ENCODE data around the gene ST6GALNAC1. TPM values are rescaled to one million over a fixed set of nuclear protein-coding genes. Genes with fewer than 3 reads are reported as not detected.

ST6GALNAC1 gene
- total and polyA plus RNA-seq, 2 of the 13 experiments (the other 11 are each of a cell fraction or from before 2014, with no cell fraction given): not detected

DNA sequence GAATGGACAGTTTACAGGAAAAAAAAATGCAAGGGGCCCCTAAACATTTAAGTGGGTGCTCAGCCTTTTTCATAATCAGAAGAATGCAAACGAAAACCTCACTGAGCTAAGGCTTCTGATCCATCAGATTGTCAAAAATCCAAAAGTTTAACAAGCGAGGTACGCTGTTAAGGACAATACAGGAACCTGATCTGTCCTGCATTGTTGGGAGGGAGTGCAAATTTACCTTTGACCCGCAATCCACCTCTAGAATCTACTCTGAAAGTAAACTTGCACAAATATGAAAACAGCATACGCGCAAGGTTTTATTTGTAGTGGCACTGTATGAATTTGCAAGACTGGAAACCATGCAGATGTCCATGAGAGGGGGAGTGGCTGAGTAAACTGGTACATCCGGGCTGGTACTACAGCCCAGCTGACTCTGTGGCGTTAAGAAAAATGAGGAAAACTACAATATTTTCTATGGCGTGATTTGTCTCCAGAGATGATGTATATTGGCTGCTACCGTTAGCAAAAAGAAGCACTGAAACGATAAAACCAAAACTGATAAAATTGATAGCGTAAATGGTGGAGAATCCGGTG lies 28.8 kb upstream of the ST6GALNAC1 start (continued):
- TF ChIP-seq ZKSCAN8 (CRISPR knock-in tag; IDR thresholded peaks at IDR 0.05; ENCODE audit: borderline replicate concordance) (0 out of 2 replicates have a peak, but pooled peaks have one; percentile 15), ATM (IDR thresholded peaks at IDR 0.05; ENCODE audit: borderline replicate concordance) (no peak), ZNF256 (CRISPR knock-in tag; conservative IDR thresholded peaks at IDR 0.05) (no peak), ZNF782 (CRISPR knock-in tag; IDR thresholded peaks at IDR 0.05; ENCODE audit: borderline replicate concordance) (no peak), TP53 (CRISPR knock-in tag; conservative IDR thresholded peaks at IDR 0.05) (no peak), ZNF207 (IDR thresholded peaks at IDR 0.05; ENCODE audit: borderline replicate concordance) (no peak), TGIF2 (CRISPR knock-in tag; IDR thresholded peaks at IDR 0.05) (peak; percentile 62; the same call in 1 of the 2 replicates), RARA (CRISPR knock-in tag; IDR thresholded peaks at IDR 0.05) (peak; percentile 65), ZNF234 (CRISPR knock-in tag; conservative IDR thresholded peaks at IDR 0.05) (no peak), ATF7 (IDR thresholded peaks at IDR 0.05) (no peak), ATF7 (CRISPR knock-in tag; IDR thresholded peaks at IDR 0.05) (no peak), PHF20 (CRISPR knock-in tag; IDR thresholded peaks at IDR 0.05) (no peak), PTBP1 (IDR thresholded peaks at IDR 0.05; ENCODE audit: low read depth, low read length, poor library complexity, severe bottlenecking) (no peak), ZNF761 (CRISPR knock-in tag; conservative IDR thresholded peaks at IDR 0.05) (no peak), ZNF547 (CRISPR knock-in tag; IDR thresholded peaks at IDR 0.05) (no peak), DMAP1 (CRISPR knock-in tag; IDR thresholded peaks at IDR 0.05) (no peak), POLR2G (IDR thresholded peaks at IDR 0.05; ENCODE audit: low read depth, low read length) (no peak), ZC3H4 (CRISPR knock-in tag; IDR thresholded peaks at IDR 0.05; ENCODE audit: borderline replicate concordance) (peak; percentile 32; the same call in 1 of the 2 replicates), RARG (CRISPR knock-in tag; IDR thresholded peaks at IDR 0.05; ENCODE audit: low read depth) (no peak), ZNF615 (CRISPR knock-in tag; IDR thresholded peaks at IDR 0.05; ENCODE audit: borderline replicate concordance) (no peak)
- TF ChIP-seq, protein P1, sequence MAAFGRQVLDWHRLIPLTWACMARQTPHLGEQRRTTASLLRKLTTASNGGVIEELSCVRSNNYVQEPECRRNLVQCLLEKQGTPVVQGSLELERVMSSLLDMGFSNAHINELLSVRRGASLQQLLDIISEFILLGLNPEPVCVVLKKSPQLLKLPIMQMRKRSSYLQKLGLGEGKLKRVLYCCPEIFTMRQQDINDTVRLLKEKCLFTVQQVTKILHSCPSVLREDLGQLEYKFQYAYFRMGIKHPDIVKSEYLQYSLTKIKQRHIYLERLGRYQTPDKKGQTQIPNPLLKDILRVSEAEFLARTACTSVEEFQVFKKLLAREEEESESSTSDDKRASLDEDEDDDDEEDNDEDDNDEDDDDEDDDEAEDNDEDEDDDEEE (CRISPR knock-in tag; IDR thresholded peaks at IDR 0.05): no peak
- TF ChIP-seq, protein P2, sequence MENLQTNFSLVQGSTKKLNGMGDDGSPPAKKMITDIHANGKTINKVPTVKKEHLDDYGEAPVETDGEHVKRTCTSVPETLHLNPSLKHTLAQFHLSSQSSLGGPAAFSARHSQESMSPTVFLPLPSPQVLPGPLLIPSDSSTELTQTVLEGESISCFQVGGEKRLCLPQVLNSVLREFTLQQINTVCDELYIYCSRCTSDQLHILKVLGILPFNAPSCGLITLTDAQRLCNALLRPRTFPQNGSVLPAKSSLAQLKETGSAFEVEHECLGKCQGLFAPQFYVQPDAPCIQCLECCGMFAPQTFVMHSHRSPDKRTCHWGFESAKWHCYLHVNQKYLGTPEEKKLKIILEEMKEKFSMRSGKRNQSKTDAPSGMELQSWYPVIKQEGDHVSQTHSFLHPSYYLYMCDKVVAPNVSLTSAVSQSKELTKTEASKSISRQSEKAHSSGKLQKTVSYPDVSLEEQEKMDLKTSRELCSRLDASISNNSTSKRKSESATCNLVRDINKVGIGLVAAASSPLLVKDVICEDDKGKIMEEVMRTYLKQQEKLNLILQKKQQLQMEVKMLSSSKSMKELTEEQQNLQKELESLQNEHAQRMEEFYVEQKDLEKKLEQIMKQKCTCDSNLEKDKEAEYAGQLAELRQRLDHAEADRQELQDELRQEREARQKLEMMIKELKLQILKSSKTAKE (CRISPR knock-in tag; IDR thresholded peaks at IDR 0.05; ENCODE audit: borderline replicate concordance): no peak
- TF ChIP-seq, protein P3, sequence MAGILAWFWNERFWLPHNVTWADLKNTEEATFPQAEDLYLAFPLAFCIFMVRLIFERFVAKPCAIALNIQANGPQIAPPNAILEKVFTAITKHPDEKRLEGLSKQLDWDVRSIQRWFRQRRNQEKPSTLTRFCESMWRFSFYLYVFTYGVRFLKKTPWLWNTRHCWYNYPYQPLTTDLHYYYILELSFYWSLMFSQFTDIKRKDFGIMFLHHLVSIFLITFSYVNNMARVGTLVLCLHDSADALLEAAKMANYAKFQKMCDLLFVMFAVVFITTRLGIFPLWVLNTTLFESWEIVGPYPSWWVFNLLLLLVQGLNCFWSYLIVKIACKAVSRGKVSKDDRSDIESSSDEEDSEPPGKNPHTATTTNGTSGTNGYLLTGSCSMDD (CRISPR knock-in tag; IDR thresholded peaks at IDR 0.05): no peak
- TF ChIP-seq, protein P4, sequence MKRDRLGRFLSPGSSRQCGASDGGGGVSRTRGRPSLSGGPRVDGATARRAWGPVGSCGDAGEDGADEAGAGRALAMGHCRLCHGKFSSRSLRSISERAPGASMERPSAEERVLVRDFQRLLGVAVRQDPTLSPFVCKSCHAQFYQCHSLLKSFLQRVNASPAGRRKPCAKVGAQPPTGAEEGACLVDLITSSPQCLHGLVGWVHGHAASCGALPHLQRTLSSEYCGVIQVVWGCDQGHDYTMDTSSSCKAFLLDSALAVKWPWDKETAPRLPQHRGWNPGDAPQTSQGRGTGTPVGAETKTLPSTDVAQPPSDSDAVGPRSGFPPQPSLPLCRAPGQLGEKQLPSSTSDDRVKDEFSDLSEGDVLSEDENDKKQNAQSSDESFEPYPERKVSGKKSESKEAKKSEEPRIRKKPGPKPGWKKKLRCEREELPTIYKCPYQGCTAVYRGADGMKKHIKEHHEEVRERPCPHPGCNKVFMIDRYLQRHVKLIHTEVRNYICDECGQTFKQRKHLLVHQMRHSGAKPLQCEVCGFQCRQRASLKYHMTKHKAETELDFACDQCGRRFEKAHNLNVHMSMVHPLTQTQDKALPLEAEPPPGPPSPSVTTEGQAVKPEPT (CRISPR knock-in tag; IDR thresholded peaks at IDR 0.05; ENCODE audit: low read depth): no peak
- TF ChIP-seq, protein P5, sequence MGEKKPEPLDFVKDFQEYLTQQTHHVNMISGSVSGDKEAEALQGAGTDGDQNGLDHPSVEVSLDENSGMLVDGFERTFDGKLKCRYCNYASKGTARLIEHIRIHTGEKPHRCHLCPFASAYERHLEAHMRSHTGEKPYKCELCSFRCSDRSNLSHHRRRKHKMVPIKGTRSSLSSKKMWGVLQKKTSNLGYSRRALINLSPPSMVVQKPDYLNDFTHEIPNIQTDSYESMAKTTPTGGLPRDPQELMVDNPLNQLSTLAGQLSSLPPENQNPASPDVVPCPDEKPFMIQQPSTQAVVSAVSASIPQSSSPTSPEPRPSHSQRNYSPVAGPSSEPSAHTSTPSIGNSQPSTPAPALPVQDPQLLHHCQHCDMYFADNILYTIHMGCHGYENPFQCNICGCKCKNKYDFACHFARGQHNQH (CRISPR knock-in tag; IDR thresholded peaks at IDR 0.05): peak; percentile 24; the same call in 1 of the 2 replicates

Measured in HepG2 (cell line).